ENCODE results near the gene ARF1. TPM values are rescaled to one million over a fixed set of nuclear protein-coding genes. Genes with fewer than 3 reads are reported as not detected.

ARF1 gene
- total RNA-seq, 1 experiment from 2014 or later: 330 TPM

DNA sequence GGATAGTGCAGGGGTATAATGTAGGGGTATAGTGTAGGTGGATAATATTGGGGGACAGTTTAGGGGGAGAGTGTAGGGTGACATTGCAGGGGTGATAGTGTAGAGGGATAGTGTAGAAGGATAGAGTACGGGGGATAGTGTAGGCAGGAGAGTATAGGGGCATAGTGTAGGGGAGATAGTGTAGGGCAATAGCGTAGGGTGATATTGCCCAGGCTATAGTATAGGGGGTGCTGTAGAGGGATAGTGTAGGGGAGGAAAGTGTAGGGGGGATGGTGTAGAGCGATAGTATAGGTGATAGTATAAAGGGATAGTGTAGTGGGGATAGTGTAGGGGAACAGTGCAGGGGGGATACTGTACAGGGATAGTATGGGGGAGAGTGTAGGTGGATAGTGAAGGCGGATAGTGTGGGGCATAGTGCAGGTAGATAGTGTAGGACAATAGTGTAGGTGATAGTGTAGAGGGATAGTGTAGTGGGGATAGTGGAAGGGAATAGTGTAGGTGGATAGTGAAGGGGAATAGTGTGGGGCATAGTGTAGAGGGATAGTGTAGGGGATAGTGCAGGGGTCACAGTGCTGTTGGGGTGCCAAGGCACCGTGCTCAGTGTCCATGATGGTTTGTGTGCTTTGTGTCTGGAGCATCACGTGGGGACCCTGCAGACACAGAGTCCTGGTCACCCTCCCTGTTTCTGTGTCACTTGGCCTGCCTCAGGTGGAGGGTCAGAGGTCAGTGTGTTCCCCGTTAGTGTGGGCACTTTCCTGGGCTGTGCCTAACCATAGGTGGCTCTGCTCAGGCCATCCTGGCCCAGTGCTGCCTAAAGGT is 10.5 kb upstream of the ARF1 start:
- ATAC-seq (peak; percentile 47), DNase-seq (ENCODE audit: low spot score) (no peak)
- Mint-ChIP-seq H3K27me3 (ENCODE audit: low read depth) (peaks cover 86% of the 10 kb centered on the region), H3K36me3 (no peaks in the 10 kb centered on the region), H3K4me1 (0 out of 2 replicates have a peak, but pooled peaks cover 4% of the 10 kb centered on the region), H3K27ac (no peak overlapping the region), H3K4me3 (no peak overlapping the region), H3K9me3 (no peaks in the 10 kb centered on the region)
- POLR2A ChIA-PET: no interaction called here
- TF ChIP-seq ETV6 (CRISPR knock-in tag; IDR thresholded peaks at IDR 0.05) (no peak), SP1 (CRISPR knock-in tag; conservative IDR thresholded peaks at IDR 0.05) (no peak), SMAD4 (CRISPR knock-in tag; IDR thresholded peaks at IDR 0.05) (no peak), TEAD1 (CRISPR knock-in tag; IDR thresholded peaks at IDR 0.05) (no peak), IRF2 (CRISPR knock-in tag; IDR thresholded peaks at IDR 0.05; ENCODE audit: borderline replicate concordance, low read depth) (no peak), SOX15 (CRISPR knock-in tag; IDR thresholded peaks at IDR 0.05) (no peak), JUN (CRISPR knock-in tag; IDR thresholded peaks at IDR 0.05) (no peak)
- TF ChIP-seq, protein P1, sequence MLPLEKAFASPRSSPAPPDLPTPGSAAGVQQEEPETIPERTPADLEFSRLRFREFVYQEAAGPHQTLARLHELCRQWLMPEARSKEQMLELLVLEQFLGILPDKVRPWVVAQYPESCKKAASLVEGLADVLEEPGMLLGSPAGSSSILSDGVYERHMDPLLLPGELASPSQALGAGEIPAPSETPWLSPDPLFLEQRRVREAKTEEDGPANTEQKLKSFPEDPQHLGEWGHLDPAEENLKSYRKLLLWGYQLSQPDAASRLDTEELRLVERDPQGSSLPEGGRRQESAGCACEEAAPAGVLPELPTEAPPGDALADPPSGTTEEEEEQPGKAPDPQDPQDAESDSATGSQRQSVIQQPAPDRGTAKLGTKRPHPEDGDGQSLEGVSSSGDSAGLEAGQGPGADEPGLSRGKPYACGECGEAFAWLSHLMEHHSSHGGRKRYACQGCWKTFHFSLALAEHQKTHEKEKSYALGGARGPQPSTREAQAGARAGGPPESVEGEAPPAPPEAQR (CRISPR knock-in tag; IDR thresholded peaks at IDR 0.05): no peak
- TF ChIP-seq, protein P2, sequence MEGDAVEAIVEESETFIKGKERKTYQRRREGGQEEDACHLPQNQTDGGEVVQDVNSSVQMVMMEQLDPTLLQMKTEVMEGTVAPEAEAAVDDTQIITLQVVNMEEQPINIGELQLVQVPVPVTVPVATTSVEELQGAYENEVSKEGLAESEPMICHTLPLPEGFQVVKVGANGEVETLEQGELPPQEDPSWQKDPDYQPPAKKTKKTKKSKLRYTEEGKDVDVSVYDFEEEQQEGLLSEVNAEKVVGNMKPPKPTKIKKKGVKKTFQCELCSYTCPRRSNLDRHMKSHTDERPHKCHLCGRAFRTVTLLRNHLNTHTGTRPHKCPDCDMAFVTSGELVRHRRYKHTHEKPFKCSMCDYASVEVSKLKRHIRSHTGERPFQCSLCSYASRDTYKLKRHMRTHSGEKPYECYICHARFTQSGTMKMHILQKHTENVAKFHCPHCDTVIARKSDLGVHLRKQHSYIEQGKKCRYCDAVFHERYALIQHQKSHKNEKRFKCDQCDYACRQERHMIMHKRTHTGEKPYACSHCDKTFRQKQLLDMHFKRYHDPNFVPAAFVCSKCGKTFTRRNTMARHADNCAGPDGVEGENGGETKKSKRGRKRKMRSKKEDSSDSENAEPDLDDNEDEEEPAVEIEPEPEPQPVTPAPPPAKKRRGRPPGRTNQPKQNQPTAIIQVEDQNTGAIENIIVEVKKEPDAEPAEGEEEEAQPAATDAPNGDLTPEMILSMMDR (IDR thresholded peaks at IDR 0.05): no peak
- TF ChIP-seq, protein P3, sequence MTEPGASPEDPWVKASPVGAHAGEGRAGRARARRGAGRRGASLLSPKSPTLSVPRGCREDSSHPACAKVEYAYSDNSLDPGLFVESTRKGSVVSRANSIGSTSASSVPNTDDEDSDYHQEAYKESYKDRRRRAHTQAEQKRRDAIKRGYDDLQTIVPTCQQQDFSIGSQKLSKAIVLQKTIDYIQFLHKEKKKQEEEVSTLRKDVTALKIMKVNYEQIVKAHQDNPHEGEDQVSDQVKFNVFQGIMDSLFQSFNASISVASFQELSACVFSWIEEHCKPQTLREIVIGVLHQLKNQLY (CRISPR knock-in tag; IDR thresholded peaks at IDR 0.05): no peak
- TF ChIP-seq, protein P4, sequence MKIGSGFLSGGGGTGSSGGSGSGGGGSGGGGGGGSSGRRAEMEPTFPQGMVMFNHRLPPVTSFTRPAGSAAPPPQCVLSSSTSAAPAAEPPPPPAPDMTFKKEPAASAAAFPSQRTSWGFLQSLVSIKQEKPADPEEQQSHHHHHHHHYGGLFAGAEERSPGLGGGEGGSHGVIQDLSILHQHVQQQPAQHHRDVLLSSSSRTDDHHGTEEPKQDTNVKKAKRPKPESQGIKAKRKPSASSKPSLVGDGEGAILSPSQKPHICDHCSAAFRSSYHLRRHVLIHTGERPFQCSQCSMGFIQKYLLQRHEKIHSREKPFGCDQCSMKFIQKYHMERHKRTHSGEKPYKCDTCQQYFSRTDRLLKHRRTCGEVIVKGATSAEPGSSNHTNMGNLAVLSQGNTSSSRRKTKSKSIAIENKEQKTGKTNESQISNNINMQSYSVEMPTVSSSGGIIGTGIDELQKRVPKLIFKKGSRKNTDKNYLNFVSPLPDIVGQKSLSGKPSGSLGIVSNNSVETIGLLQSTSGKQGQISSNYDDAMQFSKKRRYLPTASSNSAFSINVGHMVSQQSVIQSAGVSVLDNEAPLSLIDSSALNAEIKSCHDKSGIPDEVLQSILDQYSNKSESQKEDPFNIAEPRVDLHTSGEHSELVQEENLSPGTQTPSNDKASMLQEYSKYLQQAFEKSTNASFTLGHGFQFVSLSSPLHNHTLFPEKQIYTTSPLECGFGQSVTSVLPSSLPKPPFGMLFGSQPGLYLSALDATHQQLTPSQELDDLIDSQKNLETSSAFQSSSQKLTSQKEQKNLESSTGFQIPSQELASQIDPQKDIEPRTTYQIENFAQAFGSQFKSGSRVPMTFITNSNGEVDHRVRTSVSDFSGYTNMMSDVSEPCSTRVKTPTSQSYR (CRISPR knock-in tag; IDR thresholded peaks at IDR 0.05): no peak
- TF ChIP-seq, protein P5, sequence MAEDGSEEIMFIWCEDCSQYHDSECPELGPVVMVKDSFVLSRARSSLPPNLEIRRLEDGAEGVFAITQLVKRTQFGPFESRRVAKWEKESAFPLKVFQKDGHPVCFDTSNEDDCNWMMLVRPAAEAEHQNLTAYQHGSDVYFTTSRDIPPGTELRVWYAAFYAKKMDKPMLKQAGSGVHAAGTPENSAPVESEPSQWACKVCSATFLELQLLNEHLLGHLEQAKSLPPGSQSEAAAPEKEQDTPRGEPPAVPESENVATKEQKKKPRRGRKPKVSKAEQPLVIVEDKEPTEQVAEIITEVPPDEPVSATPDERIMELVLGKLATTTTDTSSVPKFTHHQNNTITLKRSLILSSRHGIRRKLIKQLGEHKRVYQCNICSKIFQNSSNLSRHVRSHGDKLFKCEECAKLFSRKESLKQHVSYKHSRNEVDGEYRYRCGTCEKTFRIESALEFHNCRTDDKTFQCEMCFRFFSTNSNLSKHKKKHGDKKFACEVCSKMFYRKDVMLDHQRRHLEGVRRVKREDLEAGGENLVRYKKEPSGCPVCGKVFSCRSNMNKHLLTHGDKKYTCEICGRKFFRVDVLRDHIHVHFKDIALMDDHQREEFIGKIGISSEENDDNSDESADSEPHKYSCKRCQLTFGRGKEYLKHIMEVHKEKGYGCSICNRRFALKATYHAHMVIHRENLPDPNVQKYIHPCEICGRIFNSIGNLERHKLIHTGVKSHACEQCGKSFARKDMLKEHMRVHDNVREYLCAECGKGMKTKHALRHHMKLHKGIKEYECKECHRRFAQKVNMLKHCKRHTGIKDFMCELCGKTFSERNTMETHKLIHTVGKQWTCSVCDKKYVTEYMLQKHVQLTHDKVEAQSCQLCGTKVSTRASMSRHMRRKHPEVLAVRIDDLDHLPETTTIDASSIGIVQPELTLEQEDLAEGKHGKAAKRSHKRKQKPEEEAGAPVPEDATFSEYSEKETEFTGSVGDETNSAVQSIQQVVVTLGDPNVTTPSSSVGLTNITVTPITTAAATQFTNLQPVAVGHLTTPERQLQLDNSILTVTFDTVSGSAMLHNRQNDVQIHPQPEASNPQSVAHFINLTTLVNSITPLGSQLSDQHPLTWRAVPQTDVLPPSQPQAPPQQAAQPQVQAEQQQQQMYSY (CRISPR knock-in tag; IDR thresholded peaks at IDR 0.05): no peak
- CTCF ChIA-PET: no interaction called here

DNA sequence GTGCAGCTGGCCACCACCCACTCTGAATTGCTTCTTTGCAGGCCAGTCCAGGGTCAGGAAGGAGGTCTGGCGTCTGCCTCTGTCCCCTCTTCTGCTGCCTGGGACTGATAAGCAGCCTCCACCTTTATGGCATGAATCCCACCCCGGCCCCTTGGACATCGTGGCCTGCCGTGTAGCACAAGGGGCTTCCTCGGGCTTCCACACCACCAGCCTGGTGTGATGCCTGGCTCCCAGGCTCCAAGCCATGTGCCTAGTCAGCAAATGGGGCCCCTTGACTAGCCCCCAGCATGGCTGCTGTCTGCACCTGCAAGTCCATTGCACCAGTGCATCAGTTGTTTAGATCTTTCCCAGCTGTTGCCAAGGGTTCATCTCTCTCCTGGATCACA is 9.9 kb upstream of the ARF1 start:
- peaks cover 86% of the 10 kb centered on the region for H3K27me3 Mint-ChIP-seq (ENCODE audit: low read depth)
- no peaks in the 10 kb centered on the region for H3K9me3 Mint-ChIP-seq
- no peak for ATAC-seq
- H3K4me1 Mint-ChIP-seq: 0 out of 2 replicates have a peak, but pooled peaks cover 4% of the 10 kb centered on the region
- no peak for DNase-seq (ENCODE audit: low spot score)
- no peak overlapping the region for H3K4me3 Mint-ChIP-seq
- CTCF ChIA-PET: interaction anchor here (2.7 kb wide), 1 partner anchor 73 kb away, joined by 21 read pairs; no protein-coding TSS in a partner anchor
- H3K27ac Mint-ChIP-seq: no peak overlapping the region
- POLR2A ChIA-PET: no interaction called here
- H3K36me3 Mint-ChIP-seq: no peaks in the 10 kb centered on the region
- TF ChIP-seq, protein P3 (CRISPR knock-in tag; IDR thresholded peaks at IDR 0.05): no peak
- TF ChIP-seq, protein P6, sequence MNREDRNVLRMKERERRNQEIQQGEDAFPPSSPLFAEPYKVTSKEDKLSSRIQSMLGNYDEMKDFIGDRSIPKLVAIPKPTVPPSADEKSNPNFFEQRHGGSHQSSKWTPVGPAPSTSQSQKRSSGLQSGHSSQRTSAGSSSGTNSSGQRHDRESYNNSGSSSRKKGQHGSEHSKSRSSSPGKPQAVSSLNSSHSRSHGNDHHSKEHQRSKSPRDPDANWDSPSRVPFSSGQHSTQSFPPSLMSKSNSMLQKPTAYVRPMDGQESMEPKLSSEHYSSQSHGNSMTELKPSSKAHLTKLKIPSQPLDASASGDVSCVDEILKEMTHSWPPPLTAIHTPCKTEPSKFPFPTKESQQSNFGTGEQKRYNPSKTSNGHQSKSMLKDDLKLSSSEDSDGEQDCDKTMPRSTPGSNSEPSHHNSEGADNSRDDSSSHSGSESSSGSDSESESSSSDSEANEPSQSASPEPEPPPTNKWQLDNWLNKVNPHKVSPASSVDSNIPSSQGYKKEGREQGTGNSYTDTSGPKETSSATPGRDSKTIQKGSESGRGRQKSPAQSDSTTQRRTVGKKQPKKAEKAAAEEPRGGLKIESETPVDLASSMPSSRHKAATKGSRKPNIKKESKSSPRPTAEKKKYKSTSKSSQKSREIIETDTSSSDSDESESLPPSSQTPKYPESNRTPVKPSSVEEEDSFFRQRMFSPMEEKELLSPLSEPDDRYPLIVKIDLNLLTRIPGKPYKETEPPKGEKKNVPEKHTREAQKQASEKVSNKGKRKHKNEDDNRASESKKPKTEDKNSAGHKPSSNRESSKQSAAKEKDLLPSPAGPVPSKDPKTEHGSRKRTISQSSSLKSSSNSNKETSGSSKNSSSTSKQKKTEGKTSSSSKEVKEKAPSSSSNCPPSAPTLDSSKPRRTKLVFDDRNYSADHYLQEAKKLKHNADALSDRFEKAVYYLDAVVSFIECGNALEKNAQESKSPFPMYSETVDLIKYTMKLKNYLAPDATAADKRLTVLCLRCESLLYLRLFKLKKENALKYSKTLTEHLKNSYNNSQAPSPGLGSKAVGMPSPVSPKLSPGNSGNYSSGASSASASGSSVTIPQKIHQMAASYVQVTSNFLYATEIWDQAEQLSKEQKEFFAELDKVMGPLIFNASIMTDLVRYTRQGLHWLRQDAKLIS (CRISPR knock-in tag; IDR thresholded peaks at IDR 0.05; ENCODE audit: borderline replicate concordance): no peak
- TF ChIP-seq KAT7 (CRISPR knock-in tag; IDR thresholded peaks at IDR 0.05; ENCODE audit: borderline replicate concordance) (no peak), SMAD4 (CRISPR knock-in tag; IDR thresholded peaks at IDR 0.05) (no peak), ZNF396 (CRISPR knock-in tag; IDR thresholded peaks at IDR 0.05; ENCODE audit: borderline replicate concordance) (no peak)
- TF ChIP-seq, protein P7, sequence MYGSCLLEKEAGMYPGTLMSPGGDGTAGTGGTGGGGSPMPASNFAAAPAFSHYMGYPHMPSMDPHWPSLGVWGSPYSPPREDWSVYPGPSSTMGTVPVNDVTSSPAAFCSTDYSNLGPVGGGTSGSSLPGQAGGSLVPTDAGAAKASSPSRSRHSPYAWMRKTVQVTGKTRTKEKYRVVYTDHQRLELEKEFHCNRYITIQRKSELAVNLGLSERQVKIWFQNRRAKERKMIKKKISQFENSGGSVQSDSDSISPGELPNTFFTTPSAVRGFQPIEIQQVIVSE (CRISPR knock-in tag; IDR thresholded peaks at IDR 0.05; ENCODE audit: borderline replicate concordance): no peak

Data from WTC11 (cell line).